ENCODE data around the gene ALOX12B.

Gene ALOX12B

GRCh38 chr17:8122422-8122923 is 35.0 kb upstream of the ALOX12B start:
- no peak for DNase-seq (ENCODE audit: low read depth)
- peak overlapping the region; percentile 65 for H3K4me3 ChIP-seq (ENCODE audit: control insufficient read depth, low read depth, low read length)
- no peak for TF ChIP-seq CTCF (IDR thresholded peaks at IDR 0.05; ENCODE audit: control insufficient read depth, insufficient read depth, low read depth, low read length, missing control alignments)

GRCh38 chr17:8121681-8122421 is 34.3 kb upstream of the ALOX12B start:
- DNase-seq (ENCODE audit: low read depth): no peak
- peak overlapping the region; percentile 65 for H3K4me3 ChIP-seq (ENCODE audit: control insufficient read depth, low read depth, low read length)
- TF ChIP-seq CTCF (IDR thresholded peaks at IDR 0.05; ENCODE audit: control insufficient read depth, insufficient read depth, low read depth, low read length, missing control alignments): peak; percentile 48

- no peak for DNase-seq (ENCODE audit: low read depth)
- H3K4me3 ChIP-seq (ENCODE audit: control insufficient read depth, low read depth, low read length): peak overlapping the region; percentile 65
- no peak for TF ChIP-seq CTCF (IDR thresholded peaks at IDR 0.05; ENCODE audit: control insufficient read depth, insufficient read depth, low read depth, low read length, missing control alignments)
These were observed 33.8 kb upstream of the ALOX12B start for GRCh38 chr17:8121407-8121680.

GRCh38 chr17:8120520-8121406 is 33.2 kb upstream of the ALOX12B start:
- peak; percentile 24 for TF ChIP-seq CTCF (IDR thresholded peaks at IDR 0.05; ENCODE audit: control insufficient read depth, insufficient read depth, low read depth, low read length, missing control alignments)
- DNase-seq (ENCODE audit: low read depth): no peak
- peak overlapping the region; percentile 65 for H3K4me3 ChIP-seq (ENCODE audit: control insufficient read depth, low read depth, low read length)

GRCh38 chr17:8119581-8120519 is 32.3 kb upstream of the ALOX12B start:
- no peak for TF ChIP-seq CTCF (IDR thresholded peaks at IDR 0.05; ENCODE audit: control insufficient read depth, insufficient read depth, low read depth, low read length, missing control alignments)
- peak; percentile 76 for DNase-seq (ENCODE audit: low read depth)
- peak overlapping the region; percentile 65 for H3K4me3 ChIP-seq (ENCODE audit: control insufficient read depth, low read depth, low read length)

All from AG09309 (cell line).